Spleen (tissue), 3 donors: Measurements from ENCODE around the gene STING1.
"Not testable (repeated sequence)": the region's sequence is repeated elsewhere in the genome, so short reads cannot be mapped to it uniquely, and the experiment has no call there.

Source experiments
- POLR2A ChIP-seq, 3 donors: fragments of 450-650 bp; IDR thresholded peaks; one replicate each; pipeline ENCODE4 v1.5.1; 2017; ENCODE audit warnings: antibody characterized with exemption in 3 of 3, mild to moderate bottlenecking in 1 of 3
- POLR2AphosphoS5 ChIP-seq, 3 donors: sonication (generic); formaldehyde crosslinking; IDR thresholded peaks; one replicate each; pipeline ENCODE4 v1.5.1; 2017; ENCODE audit warnings: antibody characterized with exemption in 3 of 3

DNA sequence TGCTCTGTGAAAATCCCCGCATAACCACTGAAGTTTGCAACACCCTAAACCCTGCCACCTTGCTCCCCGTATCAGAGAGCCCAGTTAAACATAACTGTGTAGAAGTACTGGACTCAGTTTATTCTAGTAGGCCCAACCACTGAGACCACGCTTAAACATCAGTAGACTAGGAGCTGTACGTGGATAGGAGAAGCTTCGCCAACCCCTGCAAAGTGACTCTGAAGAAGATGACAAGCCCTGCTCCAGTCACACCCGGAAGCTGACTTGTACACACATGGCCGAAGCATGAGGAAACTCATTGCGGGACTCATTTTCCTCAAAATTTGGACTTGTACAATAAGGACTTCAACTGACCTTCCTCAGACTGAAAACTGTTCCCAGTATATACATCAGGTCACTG, 46.1 kb upstream of the STING1 start:
- TF ChIP-seq POLR2A, POLR2AphosphoS5 (IDR thresholded peaks at IDR 0.05): not testable (repeated sequence)
